Measurements from ENCODE around the gene ADGRV1.

DNA sequence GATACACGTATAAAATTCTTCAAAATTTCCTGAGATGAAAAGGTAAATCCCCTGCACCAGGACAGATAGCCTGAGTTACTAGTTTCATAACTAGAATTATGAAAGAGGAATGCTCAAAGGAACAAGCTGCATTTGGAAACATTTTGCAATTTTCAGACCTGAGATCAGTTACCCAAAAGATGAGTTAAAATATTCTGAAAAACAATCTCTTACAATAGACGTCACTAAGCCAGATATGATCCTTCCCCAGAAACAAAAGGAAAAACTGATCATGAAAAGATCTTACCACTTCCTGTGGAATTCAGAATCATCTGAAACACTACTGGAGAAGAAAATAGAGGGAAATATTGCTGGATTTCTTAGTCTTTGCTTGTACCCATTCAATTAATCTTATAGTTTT, 619.9 kb downstream of the ADGRV1 start:
- TF ChIP-seq POLR2AphosphoS5 (IDR thresholded peaks at IDR 0.05; ENCODE audit: low read depth, low read length) (no peak), TAF1 (IDR thresholded peaks at IDR 0.05; ENCODE audit: borderline replicate concordance, insufficient read depth, low read length) (no peak), SIN3A (IDR thresholded peaks at IDR 0.05; ENCODE audit: borderline replicate concordance, insufficient read depth, low read length) (no peak), FOXP2 (optimal IDR thresholded peaks at IDR 0.05; ENCODE audit: borderline replicate concordance, extremely low read depth, extremely low read length, insufficient read depth) (no peak)
- TF ChIP-seq, protein P1, sequence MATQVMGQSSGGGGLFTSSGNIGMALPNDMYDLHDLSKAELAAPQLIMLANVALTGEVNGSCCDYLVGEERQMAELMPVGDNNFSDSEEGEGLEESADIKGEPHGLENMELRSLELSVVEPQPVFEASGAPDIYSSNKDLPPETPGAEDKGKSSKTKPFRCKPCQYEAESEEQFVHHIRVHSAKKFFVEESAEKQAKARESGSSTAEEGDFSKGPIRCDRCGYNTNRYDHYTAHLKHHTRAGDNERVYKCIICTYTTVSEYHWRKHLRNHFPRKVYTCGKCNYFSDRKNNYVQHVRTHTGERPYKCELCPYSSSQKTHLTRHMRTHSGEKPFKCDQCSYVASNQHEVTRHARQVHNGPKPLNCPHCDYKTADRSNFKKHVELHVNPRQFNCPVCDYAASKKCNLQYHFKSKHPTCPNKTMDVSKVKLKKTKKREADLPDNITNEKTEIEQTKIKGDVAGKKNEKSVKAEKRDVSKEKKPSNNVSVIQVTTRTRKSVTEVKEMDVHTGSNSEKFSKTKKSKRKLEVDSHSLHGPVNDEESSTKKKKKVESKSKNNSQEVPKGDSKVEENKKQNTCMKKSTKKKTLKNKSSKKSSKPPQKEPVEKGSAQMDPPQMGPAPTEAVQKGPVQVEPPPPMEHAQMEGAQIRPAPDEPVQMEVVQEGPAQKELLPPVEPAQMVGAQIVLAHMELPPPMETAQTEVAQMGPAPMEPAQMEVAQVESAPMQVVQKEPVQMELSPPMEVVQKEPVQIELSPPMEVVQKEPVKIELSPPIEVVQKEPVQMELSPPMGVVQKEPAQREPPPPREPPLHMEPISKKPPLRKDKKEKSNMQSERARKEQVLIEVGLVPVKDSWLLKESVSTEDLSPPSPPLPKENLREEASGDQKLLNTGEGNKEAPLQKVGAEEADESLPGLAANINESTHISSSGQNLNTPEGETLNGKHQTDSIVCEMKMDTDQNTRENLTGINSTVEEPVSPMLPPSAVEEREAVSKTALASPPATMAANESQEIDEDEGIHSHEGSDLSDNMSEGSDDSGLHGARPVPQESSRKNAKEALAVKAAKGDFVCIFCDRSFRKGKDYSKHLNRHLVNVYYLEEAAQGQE (IDR thresholded peaks at IDR 0.05; ENCODE audit: insufficient read depth in 1 of 2, low read depth in 2 of 2, low read length in 2 of 2) = no peak

Measured in PFSK-1 (cell line).